HT-29 (cell line): ENCODE results near the gene STX2. TPM values are rescaled to one million over a fixed set of nuclear protein-coding genes. Genes with fewer than 3 reads are reported as not detected.
"Not testable (repeated sequence)": the region's sequence is repeated elsewhere in the genome, so short reads cannot be mapped to it uniquely, and the experiment has no call there.

Experiments
- DNase-seq: peaks from one replicate; pipeline ENCODE4 v3.0.0-alpha.2; 2015; ENCODE audit warnings: low spot score
- total RNA-seq: library from RNA; depleted of rRNA; stranded (reverse); fragments of >200 nt; shearing (Covaris generic); gene quantifications from 2 replicates; pipeline ENCODE4 v1.2.3, GENCODE V29; 2014

The STX2 gene
- total RNA-seq, 1 experiment from 2014 or later, result 5.5 TPM

GRCh38 chr12:130800312-130800711 lies 38.7 kb downstream of the STX2 start:
- DNase-seq, result no peak

DNA sequence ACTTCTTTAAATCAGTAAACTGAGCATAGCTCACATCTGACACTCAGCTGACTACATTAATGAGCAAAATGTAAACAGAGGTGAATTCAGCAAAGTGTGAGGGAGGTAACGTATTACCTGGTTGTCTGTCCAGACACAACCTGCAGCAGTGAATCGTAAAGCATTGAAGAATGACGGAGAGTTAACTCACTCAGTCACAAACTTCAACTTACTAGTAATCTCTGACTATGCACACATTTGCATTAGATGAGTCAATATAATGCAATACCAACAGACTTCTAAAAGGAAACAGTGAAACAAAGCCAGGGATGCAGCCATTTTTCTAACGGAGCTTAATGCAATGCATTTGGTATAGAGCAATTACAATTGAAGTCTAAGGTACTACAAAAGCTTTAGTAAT lies 40.0 kb downstream of the STX2 start:
- DNase-seq, result no peak

DNA sequence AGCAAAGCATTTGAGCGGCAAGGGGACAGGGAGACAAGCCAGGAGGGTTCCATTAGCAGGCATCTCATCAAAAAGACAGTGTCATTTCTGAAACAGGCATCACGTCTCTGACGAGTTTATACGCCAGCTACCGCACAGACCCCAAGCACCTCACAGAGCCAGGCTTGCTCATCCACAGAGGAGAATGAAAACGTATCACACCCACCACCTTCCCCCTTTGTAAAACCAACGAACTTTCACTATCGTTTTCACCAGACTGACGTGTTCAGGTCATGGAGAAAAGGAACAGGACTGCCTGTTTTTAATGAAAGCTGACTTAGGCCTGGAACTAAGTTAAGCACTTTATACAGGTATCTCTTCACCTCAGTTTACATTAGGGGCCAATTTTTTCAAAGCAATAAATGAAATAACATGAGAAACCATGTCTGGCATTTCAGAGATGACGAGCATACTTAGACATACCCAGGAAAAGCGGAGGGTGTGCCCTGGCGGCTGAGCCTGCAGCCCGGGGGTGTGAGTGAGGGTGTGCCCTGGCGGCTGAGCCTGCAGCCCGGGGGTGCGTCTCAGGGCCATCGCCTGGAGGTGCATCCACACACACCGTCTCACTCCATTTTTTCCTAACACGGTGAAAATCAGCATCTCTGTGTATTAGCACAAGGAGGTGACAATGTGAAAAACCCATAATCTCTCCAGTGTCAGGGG lies 41.9 kb downstream of the STX2 start:
- DNase-seq, result no peak

DNA sequence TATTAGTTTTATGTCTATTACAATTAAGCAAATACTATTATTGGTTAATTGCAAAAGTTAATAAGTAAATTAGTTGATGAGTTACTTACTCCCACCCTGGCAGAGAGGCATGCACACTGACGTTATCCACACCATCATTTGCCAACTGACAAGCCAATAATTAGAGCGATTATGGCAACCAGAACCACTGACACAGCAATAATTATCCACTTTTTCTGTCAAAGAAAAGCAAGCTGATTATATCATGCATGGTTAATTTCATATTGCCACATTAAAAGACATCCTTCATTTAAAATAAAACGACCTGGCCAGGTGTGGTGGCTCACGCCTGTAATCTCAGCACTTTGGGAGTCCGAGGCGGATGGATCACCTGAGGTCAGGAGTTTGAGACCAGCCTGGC lies 43.1 kb downstream of the STX2 start:
- no peak for DNase-seq

DNA sequence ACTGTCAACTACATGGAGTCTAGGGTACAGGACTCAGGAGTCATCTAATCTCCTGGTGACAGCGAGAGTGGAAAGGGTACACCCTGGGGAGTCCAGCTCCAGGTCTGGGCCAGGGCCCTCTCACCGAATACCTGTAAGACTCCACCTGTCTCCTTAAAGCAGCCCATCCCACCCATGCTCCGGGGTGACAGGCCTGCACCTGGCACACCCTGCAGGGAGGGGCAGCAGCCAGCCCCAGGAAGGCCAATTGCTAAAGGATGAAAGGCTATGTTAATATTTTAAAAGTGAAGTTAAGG lies 45.5 kb downstream of the STX2 start:
- DNase-seq, result no peak

- DNase-seq, result no peak
Observed at GRCh38 chr12:130792821-130793553, 46.1 kb downstream of the STX2 start.

DNA sequence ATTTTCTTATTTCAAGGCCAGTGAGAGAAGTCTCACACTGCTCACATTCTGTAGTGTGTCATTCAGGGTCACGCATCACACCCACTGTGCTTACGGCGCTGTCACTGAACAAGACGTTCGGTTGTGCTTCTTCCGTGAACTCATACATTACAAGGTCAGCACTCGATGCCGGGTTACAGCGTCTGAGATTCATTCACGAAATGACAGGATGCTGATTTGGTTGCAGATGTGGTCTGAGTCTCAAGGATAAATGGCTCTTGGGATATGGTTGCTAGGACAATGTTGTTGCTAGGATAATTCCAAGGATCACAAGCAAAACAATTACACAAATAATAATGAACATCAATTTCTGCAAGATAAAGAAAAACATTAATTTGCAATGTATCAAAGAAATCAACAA lies 47.4 kb downstream of the STX2 start:
- no peak for DNase-seq

GRCh38 chr12:130788515-130788914 lies 50.5 kb downstream of the STX2 start:
- DNase-seq, result no peak

GRCh38 chr12:130787445-130788410 lies 51.3 kb downstream of the STX2 start:
- no peak for DNase-seq

DNA sequence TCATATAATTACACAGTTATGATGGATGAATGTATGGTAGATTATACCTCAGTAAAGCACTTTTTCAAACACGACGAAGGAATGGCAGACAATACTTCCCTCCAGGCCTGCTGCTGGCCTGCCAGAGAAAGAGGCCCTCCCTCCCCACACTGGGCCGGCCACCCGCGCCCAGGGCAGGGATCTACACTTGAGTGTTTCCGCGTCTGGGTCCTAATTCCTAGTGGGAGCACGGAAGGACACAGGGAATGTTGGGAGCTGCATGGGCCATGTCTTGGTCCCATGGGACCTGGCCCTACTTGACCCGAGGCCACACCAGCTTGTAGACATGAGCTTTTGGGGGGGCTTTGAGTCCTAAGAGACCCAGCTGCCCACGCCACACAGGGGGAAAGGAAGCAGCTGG lies 52.0 kb downstream of the STX2 start:
- DNase-seq, result no peak

- no peak for DNase-seq
Observed at GRCh38 chr12:130783110-130783715, 55.8 kb downstream of the STX2 start.

GRCh38 chr12:130782245-130782644 lies 56.8 kb downstream of the STX2 start:
- not testable (repeated sequence) for DNase-seq

DNA sequence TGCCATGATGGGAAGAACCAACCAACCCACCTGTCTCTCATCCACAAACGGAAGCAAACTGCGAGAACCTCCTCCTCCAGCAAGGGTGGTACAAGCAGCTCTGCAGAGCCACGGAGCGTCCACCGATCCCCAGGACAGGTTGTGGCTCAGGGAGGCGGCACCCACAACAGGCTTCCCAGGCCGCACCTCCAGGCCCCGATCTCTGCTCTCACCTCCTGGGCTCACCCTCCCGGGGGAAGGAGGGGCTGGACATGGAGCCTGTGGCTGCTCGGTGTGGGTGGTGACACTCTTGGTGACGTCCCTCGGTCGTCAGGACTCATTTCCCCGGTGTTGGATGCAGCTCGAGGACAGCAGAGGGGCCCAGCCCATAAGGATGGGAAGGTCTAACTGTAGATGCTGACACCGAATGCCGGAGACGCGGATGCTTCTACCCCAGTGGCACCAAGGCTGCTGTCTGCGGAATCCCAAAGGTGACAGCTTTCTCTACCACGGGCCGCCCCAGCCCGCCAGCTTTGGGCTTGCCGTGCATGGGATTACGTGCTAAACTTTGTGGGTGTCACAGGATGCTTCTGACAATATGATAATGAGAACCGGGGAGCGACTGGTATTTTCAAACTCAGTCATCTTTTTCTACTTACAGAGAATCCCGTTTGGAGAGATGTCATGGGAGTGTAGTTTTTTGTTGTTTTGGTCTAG lies 58.0 kb downstream of the STX2 start:
- no peak for DNase-seq

GRCh38 chr12:130780325-130780724 lies 58.7 kb downstream of the STX2 start:
- no peak for DNase-seq

DNA sequence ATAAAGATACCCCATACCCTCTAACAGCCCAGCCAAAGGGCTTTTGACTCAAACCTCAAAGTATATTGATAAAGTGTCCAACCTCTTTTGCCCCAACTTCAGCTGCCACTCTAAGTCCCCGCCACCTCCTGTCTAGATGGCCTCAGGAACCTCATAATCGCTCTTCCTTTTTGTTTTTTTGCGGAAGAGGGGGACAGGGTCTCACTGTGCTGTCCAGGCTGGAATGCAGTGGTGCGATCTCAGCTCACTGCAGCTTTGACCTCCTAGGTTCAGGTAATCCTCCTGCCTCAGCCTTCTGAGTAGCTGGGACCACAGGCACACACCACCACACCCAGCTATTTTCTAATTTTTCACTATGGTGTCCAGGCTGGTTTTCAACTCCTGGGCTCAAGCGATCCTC lies 60.3 kb downstream of the STX2 start:
- no peak for DNase-seq

- no peak for DNase-seq
Observed at GRCh38 chr12:130776857-130777339, 62.2 kb downstream of the STX2 start.

DNA sequence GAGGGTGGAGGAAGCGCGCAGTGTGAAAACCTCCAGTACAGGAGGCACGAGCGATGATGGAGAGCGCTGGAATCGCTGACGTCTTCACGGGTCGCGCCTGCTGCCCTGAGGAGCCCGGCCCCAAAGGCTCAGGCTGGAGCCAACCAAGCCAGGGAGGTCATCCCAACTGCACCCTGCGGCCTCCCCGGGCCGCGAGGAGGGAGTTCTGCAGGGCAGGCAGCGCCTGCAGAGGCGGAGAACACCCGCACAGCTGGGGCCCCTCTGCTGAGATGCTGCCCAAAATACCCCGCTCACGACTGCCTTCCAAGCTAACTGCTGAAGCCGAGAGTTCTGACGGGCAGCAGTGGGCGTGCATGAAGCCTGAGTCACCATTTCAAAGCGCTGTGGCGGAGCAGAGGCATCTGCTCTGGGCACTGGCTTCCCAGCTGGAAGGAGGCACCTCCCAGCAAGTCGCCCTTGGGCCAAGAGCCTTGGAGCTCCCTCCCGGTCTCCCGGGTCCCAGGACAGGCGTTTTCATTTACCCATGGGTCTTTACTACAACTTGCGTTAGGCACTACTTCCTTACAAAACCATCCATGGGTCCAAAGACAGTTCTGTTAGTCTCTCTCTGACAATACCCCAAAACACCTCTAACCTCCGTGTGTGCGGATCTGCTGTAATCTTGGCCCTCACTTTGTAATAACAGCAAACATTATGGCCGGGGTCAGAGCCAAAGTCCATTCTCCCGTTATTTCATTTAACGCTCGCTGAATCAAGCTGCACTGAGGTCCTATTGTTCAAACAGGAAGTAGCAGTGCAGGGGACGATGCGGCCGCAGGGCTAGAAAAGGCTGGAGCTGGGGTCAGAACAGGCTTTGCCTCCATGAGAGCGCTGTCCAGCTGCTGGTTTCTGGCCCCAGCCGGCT lies 62.8 kb downstream of the STX2 start:
- peak; percentile 8 for DNase-seq

GRCh38 chr12:130770413-130771028 lies 68.5 kb downstream of the STX2 start:
- DNase-seq, result no peak

DNA sequence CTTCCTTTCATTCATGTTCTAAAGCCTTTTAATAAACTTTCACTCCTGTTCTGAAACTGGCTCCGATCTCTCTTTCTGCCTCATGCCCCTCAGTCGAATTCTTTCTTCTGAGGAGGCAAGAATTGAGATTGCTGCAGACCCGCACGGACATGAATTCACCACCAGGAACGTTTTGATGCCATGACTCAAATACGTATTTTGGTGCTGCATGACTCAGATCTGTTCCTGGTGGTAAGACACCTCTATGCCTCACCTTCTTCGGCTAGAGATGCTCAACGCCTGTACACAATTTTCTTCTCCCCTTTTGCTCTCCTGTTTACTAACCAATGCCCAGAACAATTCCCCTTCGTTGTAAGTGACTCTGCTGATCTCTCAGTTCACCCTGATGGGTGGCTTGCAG lies 70.9 kb downstream of the STX2 start:
- DNase-seq, result no peak

- DNase-seq, result no peak
Observed at GRCh38 chr12:130766470-130766869, 72.6 kb downstream of the STX2 start.
